Measurements from ENCODE around the gene ZSCAN12.
A peak's percentile ranks its signal among the peaks of the same experiment; 100 is the strongest.

ZSCAN12 gene

DNA sequence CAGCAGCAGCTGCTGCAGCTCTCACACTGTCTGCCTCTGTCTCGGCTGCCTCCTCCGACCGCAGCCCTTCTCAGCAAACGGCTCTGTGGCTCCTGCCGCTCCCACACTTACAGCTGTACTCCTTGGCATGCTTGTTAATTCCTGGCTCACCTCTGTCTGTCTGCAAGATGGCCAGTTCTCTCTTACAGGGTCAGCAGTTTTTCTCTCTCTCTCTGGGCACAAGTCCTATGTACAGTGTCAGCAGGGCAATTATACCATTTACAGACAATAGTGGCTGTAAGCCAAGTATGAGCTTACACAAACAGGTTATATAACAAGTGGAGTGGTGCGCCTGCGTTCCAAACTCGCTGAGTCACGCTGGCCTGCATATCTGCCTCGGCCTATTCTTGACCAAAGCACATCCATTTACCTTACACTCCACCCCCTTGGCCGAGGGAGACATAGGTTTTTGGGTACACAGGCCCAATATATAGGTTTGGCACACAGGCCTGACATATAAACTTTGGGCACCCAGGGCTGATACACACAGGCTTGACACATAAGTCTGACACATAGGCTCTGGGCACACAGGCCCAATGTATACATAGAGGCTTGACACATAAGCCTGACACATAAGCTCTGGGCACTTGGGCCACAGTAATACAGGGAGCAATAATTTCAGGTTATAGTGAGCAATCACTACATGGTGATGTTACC, 45.4 kb downstream of the ZSCAN12 start:
- no peak for DNase-seq (ENCODE audit: low spot score)

DNA sequence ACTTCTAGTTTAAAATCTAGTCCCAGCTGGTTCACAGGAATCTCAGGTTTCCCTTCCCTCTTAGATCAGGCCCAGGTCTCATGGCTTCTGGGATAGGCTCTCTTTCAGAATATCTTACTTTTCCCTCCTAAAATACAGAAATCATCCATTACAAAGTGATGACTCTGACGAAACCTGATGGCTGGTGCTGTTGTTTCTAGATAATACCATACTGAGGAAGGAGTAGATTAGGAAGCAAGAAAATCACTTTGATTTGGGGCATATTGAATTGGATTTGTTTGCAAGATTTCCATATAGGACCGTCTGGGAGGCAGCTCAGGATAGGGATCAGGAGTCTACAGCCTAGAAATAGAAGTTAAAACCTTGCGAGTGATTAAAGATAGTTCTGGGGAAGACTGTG, 46.2 kb downstream of the ZSCAN12 start:
- DNase-seq (ENCODE audit: low spot score) = no peak

DNA sequence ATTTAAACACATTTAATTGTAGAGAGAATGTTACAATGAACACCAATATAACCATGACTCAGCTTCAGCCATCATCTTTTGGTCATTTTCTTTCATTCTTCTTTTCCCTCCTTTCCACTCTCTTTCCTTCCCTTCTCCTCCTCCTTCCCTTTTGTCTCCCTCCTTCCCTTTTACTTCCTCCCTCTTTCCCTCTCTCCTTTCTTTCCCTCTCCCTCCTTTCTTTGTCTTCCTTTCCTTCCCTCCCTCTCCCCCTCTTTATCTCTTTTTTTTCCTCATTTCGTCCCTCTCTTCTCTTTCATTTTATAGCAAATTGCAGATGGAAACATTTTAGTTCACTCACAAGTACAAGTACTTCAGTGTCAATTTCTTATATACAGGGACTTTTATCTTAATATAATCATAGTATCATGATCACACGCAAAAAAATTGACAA, 48.0 kb downstream of the ZSCAN12 start:
- DNase-seq (ENCODE audit: low spot score) = no peak

DNA sequence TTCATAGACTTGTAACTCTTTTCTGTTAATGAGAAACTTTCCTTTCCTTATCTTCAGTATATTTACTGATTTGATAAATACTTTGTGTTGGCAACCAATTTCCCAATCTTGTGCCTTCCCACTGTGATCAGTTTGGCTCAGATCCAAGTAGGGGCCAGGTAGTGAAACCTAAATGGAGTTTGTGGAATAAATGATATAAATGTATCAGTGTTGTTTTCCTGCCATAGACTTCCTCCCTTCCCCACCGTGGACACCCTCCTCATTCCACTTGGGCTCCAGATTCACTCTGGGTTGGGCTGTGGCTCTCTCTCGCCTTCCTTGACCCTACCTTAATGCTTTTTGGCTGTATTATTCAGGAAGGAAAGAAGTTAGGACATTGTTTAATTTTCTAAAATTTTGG, 48.5 kb downstream of the ZSCAN12 start:
- no peak for DNase-seq (ENCODE audit: low spot score)

DNA sequence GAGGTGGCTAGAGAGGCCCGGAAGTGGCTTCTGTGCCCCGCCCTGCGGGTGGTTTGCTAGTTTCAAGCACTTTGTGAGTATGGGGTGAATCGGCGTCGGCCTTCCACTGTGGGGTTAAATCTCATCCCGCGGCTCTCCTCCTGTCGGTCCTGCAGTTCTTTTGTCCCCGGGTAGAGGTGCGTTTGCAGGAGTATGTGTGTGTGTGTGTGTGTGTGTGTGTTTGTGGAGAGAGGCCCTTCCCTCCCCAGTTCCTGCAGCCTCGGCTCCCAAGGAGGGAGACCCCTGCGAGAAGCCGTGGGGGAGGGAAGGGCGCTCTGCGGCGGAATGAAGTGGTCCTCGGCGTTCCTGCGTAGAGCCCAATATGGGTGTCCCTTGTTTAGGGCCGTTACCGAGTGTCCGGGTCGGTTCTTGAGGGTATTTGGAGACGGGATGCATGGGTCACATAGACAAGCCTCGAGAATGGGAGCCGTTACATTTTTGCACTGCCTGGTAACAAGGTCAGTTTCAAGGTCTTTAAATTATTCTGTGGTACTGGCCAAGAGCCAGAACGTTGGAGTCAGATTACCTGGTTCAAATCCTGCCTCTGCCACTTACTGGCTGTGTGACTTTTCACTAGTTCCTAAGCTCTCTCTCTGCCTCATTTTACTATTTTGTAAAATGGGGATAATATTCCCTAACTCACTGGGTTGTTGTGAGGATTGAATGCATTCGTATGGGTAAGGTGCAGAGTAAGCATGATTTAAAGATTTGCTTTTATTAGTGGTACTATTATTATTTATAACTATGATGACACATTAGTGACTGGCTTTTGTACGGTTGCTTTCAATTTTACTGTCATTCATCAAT, 49.4 kb downstream of the ZSCAN12 start, which contains the start of gene ZKSCAN3:
Gene ZKSCAN3, plus strand, starts transcription at position 56 of the 846 bp plus-strand sequence. CDS start 9,640 bp downstream, outside the sequence.
- DNase-seq (ENCODE audit: low spot score) = peak; percentile 83

DNA sequence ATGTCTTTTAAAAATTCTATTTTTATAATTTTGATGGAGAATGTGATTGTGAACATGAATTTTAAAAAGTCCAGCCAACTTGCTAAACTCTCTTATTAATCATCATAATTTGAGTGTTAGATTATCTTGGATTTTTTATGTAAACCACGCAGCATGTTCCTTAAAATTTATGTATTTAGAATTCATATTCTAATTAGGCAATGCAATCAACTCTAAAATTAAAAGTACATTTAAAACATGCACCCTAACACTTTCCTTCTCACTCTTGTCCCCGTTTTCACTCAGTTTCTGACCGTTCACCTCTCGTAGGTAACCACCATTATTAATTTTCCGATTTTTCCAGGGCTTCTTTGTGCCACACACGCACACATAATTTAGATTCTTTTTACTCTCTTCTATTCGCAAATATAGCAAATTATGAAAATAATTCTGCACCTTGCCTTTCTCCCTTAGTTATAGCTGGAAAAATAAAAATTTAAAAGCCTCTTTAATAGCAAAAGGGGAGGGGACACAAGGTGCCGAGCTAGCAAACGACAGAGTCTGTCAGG, 50.1 kb downstream of the ZSCAN12 start:
- DNase-seq (ENCODE audit: low spot score) = no peak

DNA sequence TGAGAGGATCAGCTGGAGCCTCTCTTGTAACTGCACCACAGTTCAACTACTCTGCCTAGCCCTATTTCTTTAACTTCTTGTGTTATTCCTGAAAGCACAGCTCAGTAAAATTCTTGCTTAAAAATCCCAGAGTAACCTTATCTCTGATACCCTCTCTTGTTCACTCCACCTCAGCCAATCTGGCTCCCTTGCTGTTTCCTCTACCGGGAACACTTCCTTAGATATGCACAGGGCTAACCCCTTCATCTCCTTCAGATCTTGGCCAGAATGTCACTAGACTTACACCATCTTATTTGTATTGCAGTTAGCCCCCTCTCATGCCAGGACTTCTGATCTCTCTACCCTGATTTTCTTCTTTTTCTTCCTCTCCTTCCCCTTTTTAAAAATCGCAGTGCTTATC, 52.4 kb downstream of the ZSCAN12 start:
- DNase-seq (ENCODE audit: low spot score) = no peak

DNA sequence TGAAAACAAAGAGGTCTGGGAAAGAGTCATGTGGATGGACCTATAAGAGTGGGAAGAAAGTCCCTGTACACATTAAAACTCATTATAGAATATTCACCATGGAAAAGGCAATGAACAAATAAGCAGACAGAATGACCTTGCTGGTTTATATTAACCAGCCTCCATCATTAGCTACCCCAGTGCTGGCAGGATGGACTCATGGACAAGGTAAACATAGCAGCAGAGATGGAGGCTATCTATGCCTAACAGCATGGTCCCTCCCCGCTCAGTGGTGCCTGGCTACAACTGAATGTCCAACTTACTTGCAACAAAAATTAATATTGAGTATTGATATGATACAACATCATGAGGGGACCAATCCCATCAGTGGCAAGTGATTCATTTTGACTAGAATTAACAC, 54.3 kb downstream of the ZSCAN12 start:
- no peak for DNase-seq (ENCODE audit: low spot score)

DNA sequence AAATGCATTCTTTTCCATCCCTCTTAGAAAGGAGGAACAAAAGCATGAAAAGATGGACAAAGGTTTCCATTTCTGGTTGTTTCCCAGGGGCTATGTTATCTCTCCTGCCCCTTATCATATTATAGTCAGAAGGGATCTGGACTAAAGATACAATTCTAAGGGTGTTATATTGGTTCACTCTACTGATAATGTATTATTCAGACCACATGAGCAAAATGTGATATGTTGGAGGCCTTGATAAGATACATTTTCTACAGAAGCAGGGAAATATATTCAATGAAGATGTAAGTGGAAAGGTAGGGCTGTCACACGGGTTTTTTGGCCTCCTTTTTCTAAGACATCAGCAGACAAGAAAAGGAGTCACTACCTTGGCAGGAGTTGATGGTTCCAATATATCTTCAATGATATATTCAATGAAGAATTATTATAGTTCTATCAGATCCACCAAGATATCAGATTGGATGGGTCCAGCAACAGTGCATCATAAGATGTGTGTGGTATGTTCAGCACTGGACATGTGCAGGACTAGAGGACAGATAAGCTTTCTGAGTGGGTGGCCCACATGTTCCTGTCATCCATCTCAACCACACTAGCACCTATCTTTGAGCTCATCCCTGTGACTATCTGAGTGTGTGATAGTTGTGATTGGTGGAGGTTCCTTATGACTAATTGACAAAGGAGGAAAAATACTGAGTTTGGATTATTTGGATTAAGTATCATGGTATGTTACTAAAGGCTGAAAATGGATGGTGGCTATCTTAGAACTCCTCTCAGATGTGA, 55.5 kb downstream of the ZSCAN12 start:
- no peak for DNase-seq (ENCODE audit: low spot score)

DNA sequence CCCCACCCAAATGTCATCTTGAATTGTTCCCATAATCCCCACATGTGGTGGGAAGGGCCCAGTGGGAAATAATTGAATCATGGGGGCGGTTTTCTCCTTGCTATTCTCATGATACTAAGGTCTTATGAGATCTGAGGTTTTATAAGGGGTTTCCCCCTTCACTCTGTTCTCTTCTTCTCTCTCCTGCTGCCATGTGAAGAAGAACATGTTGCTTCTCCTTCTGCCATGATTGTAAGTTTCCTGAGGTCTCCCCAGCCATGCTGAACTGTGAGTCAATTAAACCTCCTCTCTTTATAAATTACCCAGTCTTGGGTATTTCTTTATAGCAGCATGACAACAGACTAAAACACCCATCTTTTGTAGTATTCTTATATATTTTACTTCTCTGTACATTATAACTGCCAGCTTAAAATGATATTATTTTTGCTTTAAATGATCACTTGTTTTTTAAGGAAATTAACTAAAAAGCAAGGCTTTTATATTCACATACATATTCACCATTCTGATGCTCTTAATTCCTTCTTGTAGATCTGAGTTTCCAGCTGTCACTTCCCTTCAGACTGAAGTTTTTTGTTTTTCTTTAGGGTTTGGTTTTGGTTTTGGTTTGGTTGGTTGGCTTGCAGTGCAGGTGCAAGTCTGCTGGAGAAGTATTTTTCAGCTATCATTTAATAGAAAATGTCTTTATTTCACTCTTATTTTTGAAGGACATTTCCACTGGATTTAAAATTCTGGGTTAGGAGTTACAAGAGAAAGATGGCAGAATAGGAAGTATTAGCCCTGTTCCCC, 59.0 kb downstream of the ZSCAN12 start:
- DNase-seq (ENCODE audit: low spot score) = no peak

DNA sequence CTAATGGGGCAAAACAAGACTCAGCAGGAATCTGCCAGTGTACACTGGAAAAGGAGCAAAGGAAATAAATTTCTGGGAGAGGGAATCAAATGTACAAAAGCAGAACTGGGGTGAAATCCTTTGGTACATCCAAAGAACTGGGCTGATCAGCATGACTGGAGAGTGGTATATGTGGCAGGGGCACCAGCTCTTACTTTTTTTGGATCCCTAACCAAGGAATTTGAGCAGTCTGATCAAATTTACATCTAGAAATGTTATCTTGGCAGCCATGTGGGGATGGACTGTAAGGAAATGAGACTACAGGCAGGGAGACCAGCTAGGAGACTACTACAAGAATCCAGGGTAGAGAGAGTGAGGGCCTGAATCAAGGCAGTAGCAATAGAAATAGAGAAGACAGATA, 62.4 kb downstream of the ZSCAN12 start:
- DNase-seq (ENCODE audit: low spot score) = no peak

DNA sequence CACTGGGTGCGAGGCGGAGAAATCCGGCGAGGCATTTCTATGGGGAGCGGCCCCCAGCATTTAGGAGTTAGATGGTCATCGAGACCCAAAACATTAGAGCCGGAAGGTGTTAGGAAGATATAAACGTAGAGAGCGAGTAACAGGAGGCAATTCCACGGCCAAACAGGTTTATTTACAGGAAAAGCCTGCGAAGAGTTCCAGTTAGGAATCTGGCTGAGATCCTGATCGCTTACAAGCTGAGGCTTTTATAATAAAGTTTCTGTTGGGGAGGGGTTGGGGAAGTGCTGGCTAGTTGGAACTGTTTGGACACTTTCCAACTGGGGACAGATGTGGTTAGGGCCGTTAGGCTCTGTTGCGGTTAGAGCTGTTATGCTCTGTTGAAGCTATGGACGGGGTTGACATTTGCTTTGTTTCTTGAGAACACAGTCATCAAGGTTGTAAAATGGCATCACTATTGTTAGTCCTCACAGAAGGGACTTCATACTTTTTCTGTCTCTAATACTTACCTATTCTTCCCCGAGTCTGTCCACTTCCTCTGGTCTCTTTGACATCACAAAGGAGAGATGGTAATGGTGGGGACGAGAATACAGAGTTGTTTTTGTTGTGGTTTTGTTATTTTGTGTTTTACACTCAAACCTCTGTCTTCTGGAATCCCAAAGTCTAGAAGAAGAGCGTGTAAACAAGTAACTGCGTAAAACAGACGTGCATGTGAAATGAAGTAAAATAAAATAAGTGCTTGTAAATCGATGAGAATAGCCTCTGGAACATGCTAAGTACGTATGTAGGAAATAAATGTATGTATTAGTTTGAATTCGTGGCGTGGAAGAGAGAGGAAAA, 63.0 kb downstream of the ZSCAN12 start:
- DNase-seq (ENCODE audit: low spot score) = peak; percentile 51

DNA sequence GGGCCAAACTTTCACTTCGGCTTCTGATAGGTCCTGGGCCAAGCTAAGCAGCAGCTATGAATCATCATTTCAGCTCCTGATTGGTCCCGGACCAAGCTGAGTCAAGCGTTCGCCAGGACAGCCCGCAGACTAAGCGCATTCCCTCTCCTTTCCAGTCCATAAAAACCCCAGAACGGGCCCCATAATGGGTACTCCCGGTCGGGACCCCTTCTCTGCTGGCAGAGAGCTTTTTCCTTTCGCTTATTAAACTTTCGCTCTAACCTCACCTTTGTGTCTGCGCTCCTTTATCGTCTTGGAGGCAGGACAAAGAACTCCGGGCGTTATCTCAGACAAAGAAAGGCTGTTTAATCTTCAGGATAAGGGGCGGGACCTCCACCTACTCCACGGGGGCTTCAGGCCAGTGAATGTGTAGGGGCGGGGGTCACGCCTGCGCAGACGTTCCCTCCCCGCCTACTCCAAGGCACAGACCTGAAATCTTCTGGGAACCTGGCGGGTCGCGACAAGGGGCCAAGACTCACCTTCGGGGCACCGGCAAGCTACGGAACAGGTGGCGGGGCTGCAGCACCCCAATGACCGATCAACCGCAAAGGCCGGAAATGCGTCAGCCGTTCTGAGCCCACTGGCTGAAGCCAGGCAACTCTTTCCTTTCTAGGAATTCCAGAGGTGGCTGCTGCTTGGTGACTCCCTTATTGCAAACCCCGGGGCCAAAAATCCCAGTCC, 63.8 kb downstream of the ZSCAN12 start, which contains the start of gene ZSCAN31:
Gene ZSCAN31, minus strand, starts transcription at position 585 of the 720 bp plus-strand sequence. CDS start 6,465 bp downstream, outside the sequence.
- DNase-seq (ENCODE audit: low spot score) = peak; percentile 94

DNA sequence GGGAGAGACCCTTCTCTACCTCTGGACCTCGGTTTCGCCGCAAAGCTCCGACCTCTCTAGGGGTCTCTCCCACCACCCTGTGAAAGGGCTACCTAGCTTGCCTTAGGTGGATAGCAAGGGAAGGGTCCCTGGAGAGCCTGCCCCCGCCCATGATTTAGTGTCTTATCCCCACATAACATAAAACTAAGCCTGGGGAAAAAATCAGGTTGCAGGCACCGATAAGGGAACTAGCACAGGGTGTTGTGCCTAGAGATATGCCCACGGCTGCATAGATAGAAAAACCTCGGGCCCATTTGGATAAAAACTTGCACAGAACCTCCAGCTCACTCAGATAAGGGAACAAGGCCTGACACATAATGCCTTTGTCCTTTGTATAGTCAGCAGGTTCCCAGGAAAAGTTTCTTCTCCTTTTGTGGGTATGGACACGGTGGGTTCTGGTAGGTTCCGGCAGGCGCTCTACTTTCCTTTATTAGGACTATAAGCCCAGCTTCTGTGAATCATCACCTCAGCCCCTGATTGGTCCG, 64.4 kb downstream of the ZSCAN12 start:
- DNase-seq (ENCODE audit: low spot score) = peak; percentile 79

DNA sequence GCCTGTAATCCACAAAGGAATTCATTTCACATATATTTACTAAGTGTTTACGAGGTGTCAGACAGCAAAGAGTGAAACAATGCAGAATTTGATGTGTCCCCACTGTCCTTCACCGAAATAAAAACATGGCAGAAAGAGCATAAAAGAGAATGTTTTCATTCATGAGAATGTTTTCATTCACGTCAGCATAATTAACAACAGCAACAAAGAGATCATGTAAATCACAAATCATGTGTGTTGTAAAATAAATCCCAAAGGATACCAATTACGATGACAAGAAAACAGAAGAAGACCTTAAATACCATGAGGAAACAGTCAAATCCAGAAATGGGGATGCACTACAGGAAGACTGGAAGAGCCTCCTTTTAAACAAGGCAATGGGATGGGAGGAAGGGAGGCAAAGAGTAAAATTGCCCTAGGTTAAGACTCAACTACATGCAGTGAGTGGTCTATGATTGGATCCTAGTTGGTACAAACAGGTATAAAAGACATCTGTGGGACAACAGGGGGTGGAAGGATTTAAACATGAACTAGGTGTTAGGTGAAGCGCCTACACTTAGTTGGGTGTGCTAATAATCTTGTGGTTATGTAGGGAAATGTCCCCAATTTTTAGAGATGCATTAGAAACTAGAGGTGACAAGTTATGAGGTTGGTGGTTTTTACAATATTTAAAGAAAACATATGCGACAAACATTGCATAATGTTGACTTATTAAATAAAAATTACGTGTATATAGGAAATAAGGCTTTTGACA, 65.1 kb downstream of the ZSCAN12 start:
- DNase-seq (ENCODE audit: low spot score) = no peak

DNA sequence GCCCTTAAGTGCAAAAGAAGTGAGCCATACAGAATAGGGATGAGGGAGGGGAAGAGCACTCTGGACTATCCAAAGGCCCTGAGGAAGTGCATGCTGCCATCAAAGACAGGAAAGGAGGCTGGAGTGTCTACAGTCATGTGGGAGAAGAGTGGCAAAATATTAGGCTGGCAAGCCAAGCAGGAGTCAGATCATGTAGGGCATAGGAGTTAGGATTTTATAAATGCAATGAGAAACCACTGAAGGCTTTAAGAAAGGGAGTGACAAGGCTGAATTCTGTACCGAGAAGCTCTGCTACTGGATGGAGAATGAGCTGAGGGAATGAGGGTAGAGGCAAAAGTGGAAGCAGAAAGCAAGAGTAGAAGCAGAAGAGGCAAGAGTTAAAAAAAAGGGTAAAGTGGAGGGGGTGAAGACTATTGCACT, 65.9 kb downstream of the ZSCAN12 start:
- no peak for DNase-seq (ENCODE audit: low spot score)

DNA sequence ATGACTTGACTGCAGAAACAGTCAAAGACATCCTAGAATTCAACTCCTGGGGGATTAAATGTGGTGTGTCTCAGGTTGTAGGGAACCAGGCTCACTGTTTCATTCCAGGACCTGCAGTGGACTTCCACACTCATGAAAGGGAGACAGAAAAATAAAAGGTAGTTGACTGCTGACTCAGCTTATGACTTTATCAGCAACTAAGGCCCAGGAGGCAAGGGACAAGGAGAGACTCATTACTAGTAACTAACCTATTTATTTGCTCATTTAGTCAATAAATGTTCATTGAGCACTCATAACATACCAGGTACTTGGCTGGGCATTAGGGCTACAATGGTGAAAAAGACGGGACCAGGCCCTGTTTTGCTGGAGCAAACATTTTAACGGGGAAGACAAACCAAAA, 66.5 kb downstream of the ZSCAN12 start:
- DNase-seq (ENCODE audit: low spot score) = peak; percentile 18

DNA sequence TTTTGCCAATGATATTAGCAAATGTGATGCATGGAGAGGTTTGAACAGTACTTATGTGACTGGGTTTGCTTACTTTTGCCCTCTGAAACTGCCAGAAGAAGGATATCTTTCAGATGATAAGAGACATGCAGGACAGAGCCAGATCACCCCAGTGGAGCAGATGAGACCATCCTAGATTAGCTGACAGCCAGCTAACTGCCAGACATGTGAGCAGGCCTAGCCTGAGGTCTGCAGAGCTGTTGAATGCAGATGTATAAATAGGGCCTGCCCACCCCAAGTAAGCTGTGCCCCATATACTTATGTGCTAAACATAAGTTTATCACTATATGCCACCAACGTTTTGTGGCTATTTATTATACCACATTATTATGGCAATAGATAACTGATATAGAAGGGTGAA, 69.5 kb downstream of the ZSCAN12 start:
- no peak for DNase-seq (ENCODE audit: low spot score)

All from hematopoietic multipotent progenitor cell treated with erythropoietin and hydrocortisone succinate and interleukin-3 and kit ligand, for 15 days (in vitro differentiated cells).